HG03558 (cell line): ENCODE data around the gene EBF3.

Experiments
- ATAC-seq: cut with Tn5 transposase; IDR thresholded peaks from one replicate; pipeline ENCODE4 v1.9.1; 2021; ENCODE audit warnings: moderate number of reproducible peaks; ENCODE audit not compliant: unreplicated experiment; ENCODE audit errors: extremely low read depth

EBF3 gene

DNA sequence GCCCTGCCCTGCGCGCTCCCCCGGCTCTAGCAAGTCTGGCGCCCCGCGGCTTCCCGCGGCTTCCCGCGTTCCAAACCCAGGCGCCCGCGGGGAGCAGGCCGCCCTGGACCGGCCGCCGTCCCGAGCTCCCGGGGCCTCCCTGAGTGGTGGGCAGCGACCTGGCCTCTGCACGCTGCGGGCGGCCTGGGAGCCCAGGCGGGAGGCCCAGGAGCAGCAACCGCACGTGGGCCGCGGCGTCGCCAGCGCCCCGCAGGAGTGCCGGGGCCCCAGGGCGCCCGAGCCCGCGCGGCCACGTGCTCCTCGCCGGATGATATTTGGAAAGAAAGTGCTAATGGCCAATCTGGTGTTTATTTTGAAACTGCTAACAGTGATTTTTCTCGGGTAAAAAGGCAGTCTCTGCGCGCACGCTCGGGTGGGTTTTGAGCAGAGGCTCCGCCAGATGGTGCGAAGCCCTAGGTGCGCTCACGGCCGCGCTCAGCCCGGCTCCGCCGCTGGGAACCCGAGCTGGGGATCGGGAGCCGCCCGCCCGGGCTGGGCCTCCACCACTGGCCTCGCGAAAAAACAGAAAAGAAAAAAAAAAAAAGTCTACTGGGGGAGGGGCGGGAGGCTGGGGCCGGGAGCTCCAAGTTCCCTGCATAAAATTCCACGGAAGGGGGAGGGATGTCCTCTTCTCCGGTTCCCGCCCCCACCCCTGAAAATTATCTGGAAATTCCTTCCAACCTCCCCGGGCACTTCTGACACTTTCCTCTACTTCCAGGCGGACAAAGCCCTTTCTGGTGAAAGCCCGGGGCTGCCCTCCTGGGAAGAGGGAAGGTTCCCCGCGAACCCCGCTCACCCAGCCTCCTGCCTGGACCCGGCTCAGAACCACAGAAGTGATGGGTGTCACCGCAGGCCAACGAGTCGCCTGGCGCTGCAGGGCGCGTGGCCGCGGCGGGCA, 4.3 kb downstream of the EBF3 start:
- no peak for ATAC-seq

DNA sequence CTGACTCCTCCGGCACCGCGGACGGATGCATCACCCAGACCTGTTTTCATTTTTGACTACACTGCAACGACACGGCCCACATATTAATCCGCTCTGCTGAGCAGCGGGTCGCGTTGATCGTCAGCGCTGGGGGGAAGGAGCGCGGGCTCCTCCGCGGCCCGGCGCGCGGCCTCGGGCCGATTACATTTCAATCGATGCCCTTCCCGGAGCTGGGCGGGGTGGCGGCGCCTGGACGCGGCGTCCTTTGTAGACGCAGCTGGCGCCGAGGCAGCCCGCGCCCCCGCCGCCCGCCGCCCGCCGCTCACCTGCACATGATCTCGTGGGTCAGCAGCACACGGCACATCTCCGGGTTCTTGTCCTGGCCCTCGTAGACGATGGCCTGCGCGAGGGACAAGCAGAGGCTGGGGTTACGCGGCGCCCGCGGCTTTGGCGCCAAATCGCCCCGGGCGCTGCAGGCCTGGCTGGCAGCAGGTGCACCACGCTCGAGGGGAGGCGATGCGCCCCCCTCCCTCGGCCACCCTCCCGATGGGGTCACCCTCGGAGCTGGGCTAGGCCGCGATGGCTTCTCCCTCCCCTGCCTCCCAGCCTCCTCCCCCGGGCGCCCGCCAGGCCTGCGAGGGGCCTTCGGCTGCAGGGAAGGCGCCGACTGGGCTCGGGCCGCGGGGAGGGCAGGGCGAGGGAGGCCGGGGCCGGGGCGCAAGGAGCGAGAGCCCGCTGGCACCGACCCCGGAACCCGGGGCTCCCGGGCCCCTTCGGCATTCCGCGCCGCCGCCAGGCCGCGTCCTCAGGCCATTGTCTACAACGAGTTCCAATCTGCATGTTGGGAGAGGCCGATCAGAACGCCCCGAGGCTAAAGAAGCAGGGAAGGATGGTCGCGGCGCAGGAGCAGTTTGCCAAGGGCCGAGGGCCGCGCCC, 5.2 kb downstream of the EBF3 start:
- ATAC-seq = no peak

DNA sequence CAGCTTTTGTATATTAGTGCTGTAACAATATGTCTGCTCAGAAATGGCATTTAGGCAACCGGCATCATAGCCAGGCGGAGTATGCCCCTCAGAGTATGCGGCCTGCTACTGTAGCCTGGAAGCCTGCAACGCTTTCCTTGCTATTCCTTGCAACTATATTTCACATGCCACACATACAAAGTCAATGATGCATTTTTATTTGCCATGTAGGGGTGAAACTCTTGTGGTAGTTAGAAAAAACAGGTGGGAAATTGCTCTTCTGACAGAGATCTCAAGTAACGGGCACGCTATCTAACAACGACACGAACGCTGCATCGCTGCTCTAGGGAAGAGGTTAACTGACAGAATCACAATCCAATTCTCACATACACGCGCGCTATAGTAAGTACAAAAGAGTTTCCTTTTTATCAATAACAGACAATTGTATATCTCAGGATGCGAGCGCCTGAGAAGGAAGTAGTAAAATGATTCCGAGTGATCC, 5.9 kb downstream of the EBF3 start:
- no peak for ATAC-seq

DNA sequence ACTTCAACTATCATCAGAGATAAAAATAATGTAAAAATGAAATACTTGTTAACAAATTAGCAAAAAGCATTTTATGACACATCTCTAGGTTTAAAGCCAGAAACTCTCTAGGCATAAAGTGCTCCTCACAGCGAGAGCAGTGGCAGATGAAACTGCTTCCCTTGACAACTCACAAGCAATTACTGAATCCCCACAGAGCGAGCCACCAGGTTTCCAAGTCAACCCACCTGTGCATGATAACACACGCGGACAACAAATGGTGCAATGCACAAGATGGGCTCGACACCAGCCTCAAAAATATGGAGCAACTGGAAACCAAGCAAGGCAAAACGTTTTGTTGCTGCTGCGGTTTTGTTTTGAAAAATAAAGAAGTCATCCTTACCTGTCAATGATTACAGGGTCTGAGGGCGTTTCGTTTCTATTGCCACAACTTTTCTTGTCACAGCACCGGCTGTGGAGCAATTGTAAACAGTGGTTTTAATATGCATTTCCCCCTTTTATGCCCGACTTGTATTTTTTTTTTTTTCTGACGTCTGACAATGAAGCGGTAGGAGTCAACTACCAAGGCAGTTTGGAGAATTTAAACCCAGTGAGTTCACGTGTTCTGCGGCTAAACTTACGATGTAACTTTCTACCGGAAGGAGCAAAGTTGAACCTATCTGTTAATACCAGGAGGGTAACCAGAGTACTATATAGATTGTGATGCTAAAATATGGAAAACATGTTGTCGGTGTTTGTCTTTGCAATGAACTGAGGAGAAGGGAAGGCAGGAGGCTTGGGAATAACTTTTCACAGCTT, 7.0 kb downstream of the EBF3 start:
- no peak for ATAC-seq

DNA sequence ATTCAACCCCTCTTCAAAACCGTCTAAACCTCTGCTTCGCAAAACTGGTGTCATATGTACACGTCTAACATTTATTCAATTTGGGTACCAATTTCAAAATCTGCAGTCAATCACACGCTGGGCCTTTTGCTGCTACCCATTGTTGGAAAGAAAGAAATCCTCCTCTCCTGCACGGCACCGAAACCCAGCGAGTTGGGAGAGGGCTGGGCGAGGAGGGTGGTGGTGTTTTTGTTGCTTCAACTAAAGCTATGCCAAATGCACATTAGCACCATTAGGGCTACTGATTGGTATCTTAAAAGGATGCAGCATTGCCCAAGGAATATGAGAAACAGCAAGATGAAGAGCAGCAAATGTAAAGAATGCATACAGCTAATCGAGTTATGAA, 7.8 kb downstream of the EBF3 start:
- ATAC-seq = no peak

DNA sequence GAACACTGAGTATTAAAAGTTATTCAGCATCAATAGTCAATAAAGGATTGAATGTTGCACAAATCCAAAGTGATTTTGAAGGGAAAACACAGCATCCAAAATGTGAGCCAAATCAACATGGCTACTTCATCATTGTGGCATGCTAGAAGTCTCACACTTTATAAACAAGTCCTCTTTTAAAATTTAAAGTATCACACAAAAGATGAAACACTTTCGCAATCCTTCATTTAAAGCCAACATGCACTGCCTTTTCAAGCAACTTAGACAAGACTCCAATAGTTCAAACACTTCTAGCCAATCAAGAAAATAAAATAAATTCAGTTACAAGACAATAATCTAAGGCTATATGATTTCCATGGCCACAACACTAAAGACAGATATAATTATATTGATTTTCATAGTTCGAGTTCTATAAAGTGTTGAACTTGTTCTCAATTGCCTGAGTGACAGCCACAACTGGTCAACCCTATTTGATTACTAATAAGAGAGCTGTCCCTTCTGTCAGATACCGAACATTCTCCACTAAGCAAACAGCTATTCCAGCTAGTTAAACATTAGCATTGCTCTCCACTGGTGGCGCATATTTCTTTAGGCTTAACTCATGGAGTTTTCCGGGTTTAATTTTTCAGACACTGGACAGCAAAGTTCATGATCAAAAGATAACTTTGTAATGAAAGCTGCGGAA, 8.3 kb downstream of the EBF3 start:
- no peak for ATAC-seq

DNA sequence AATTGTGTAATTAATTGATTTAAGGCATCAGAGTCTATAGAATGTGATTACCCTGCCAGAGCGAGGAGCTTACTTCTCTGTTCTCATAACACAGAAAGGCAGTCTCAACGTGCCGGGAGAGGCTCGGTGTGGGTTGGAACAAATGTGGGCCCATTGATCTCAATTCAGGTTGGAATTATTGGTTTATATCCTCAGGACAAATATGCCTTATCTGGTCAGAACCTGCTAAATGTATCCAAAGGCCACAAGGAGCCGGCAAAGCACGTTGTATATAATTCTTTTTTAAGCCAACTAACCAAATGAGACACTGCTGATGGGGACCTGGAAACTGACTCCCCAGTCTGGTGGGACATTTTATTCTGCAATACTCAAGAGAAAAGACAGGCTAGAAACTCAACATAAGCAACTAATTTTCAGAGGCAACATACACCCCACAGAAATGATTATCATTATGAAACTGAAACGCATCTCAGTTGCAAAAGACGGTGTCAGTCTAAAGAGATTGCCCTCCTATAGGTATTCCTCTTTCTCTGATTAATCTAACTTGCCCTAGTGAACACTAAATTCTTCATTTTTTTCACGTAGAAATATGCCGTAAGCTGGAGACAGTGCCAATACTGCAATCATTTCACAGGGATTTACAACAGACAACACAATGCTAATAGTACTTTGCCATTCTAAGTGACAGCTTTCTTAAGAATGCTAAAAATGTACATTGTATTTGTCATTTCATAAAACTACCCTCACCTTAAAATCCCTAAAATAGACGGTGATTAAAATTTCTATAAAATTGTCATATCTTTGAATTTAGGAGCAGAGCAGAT, 9.4 kb downstream of the EBF3 start:
- ATAC-seq = no peak

DNA sequence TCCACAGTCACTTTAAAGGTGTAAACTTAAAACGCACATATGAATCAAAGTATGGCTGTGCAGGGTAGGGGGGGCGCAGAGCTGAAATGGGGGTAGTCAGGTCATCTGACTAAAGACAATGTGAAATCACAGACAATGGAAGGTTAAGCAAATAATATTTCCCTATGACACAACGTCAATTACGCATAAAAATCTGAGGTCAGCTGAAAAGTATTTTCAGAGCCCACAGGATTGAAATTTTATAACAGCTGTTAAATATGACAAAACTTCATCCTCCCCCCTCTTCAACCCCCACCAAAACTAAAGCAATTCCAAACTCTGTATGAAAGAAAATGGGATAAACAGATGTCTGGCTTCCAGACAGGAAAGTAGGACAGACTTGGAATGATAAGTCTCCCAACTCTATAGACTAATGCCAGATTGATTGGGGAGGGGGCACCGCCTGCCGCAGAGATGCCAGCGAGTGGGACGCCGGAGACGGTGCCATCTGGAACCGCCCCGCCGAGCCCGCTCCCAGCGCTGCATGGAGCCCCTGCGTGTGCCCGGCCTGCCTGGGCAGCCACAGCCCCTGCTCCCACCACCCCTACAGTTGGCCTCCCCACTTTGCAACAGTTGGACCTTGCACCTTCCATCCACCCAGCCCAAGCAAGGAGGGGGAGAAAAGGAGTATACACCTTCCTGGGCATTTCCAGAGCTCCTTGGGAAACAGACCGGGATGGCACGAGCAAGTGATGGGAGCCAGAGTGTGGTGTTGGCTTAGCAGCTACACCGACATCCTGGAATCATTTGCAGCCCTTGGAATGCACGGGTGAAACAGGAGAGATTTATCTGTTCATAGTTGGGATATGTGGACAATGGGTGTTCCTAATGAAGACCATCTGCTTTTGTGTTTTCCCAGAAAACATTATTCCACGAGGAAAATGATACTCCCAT, 10.7 kb downstream of the EBF3 start:
- no peak for ATAC-seq

DNA sequence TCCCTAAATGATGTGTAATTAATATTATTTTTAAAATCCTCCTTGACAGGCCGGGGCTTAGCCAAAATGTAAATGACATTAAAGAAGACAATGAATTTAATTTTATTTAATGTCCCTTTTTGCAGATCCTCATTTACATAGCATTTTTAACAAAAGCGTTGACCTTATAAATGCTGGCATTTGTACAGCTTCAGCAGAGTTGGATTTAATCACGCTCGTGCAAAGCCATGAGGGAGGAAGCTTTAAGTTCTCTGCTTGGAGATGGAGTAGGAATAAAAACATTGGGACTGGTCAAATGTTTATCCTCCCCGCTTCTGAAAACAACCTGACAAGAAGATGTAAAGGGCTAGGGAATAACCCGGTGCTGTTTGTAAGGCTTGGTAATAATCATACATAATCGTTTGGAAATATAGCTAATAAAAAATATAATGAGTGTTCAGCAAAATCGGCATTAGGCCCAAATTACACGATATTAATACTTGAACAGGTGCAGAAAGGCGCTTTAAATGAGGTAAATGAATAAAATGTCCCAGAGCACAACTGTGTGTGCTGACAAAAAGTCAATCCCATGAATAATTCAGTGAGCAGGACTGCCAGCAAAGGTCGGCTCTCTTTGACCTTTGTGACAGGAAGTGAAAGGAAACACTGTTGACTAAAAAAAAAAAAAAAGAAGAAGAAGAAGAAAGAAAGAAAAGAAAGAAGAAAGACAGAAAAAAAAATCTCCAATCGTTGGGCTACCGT, 11.5 kb downstream of the EBF3 start:
- ATAC-seq = no peak

DNA sequence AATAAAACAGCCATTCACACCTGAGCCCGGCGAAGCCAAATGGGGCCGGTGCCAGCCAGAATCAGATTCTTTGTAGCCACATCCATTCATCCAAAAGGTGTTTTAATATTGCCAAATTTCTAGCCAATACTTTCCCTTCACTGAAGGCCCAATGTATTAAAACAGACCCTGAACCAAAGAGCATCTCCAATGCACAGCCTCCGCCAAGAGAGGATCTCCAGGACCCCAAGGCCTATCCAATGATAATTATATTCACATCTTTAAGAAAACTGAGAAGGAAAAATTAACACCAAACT, 12.2 kb downstream of the EBF3 start:
- ATAC-seq = no peak

DNA sequence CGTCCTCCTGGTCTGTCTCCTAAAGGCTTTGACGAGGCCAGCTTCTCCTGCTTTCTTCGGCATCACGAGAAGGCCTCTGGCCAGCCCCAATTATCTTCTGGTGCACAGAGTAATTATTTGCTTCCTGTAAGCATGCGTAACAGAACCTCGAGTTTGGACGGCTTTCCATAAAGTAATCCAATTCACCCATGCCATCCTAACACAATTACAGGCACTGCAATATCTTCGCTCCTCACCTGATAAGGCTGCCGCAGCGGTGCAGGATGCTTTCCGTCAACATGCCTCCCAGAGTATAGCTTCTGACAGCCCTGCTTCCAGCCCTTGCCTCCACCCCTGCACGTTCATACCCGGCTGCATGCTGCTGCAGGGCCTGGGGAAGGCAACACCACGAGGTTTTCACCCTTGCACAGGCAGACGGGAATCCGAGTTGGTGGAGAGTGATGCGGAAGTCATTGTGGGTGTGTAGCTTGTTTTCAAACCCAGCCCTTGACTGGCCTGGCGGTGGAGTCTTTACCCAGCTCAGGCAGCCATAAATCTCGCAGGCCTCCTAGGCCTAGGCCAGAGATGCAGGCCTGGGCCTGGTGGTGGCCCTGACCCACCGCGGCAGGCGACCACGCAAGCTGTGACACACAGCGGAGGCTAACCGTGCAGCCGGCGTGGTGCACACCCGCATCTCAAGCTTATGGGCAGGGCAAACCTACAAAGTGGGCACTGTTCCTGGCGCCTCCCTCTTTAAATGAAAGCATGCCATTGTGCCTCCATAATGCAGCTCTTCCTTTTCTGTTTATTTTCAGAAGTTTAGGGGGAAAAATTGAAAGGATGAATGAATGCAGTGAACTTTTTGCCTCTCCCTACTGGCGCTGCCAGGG, 12.7 kb downstream of the EBF3 start:
- ATAC-seq = no peak

DNA sequence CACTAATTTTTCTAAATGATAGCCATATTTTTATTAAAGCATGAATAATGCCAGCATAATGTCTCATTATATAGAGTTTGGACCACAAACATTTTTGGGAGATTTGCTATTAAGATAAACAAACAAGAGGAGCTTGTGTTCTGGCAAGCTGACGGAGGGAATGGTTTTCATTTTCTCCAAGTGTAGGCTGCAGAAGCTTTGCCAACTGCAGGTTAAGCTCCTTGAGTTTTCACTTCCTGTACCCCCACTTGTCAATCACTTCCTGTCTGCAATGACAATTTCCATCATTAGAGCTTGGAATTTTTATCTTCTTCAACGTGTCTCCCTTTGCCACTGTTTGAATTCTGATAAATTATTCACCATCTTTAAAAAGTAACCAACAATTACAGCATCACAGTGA, 13.4 kb downstream of the EBF3 start:
- ATAC-seq = no peak

DNA sequence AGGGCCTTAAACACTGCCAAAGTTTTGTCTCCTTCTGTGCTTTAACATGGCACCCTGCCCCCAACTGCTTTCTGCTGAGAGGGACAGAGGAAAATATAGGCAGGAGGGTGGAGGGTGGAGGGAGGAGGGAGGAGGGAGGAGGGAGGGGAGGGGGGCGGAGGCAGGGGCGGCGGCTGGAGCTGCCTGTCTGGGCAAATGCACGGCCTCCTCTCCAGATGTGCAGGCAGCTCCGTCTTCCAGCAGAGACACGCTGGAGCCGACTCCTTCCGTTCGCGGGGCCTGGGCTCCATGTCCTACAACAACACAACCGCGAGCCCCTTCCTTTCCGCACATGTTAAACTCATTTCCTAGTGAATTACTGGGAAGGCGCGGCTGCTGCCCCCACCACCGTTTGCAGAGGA, 14.2 kb downstream of the EBF3 start:
- no peak for ATAC-seq

DNA sequence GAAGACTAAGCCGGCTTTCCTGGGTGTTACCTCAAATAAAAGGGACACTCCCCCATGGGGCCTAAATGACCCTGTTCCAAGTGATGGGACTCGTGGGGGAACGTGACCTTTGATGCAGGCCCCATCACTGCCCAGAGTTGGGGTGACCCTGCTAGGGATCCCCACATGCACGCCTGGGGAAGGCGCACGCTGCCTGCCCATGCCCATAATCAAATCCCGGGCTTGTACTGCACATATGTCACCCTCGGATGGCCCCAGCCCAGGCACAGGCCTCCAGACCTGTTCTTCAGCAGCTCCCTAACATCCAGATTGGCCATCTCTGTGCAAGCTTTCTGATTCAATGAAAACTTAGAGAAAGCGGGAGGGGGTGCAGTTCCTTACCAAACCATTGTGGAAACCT, 14.7 kb downstream of the EBF3 start:
- no peak for ATAC-seq

DNA sequence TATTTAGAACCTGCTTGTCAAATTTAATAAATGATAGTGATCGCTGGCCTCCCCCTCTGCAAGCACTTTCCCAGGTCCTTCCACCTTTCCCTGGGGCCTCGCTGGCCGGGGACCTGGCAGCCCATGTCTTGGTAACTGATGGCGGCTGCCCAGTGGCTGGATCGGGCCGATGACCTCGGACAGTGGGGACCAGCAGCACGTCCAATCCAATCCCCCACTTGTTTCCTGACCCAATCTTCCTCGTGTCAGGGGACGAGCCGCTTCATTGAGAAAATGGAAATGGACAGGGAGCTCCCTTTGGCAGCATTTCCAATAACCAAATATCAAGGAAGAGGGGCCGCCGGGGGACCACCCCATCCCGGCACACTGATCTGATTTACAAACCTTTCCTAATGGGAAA, 17.2 kb downstream of the EBF3 start:
- ATAC-seq = no peak

DNA sequence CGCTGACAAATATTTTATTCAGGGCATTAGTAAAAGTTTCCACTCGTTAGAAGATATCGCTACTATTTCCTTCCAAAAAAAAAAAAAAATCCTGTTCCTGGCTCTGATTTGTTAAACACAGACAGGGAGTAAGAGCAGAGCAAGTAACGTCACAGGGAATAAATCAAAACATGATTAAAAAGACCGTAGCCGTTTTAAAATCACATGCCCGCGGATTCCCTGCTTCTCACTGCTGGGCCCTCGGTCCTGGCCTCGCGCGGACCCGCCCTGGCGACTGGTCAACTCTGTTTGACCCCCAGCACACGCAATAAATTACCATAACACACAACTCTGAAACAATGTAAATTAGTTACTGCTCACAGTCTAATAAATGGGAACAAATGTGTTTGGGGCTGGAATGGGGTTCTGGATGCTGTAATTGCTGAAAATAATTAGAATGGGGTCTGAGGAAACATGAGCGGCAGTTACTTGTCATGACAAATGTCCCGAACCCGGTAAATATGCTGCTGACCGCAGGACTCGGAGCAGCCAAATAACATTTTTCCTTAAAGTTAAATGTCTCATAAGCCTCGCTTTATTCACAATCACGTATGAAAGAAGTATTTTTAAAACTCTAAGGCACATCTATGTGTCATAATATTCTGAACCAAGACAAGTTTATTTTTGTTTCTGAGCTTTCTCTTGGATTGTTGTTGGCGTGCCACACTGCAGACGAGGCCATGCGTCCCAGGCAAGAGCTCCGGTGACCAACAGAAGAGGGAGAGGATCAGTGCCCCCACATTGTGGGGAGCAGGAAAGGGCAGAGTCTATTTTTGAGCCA, 17.9 kb downstream of the EBF3 start:
- no peak for ATAC-seq
